Fibroblast of mammary gland (primary cell): ENCODE measurements around the gene DLG2.

Source experiments
- DNase-seq: peaks from one replicate; pipeline ENCODE4 v3.0.0-alpha.2; 2010; ENCODE audit warnings: low read depth
- H3K4me3 ChIP-seq: 2 replicates; pipeline ENCODE4 v1.5.1; 2011; ENCODE audit warnings: low read depth, mild to moderate bottlenecking, low read length, moderate library complexity; ENCODE audit not compliant: control insufficient read depth
- CTCF ChIP-seq: conservative IDR thresholded peaks from 2 replicates; pipeline ENCODE4 v1.5.1; 2011; ENCODE audit warnings: low read depth, low read length, inconsistent platforms; ENCODE audit not compliant: control insufficient read depth, insufficient read depth

DLG2 gene

GRCh38 chr11:83545494-83546260 is 2081.5 kb downstream of the DLG2 start:
- DNase-seq = no peak
- no peak overlapping the region for H3K4me3 ChIP-seq
- no peak for TF ChIP-seq CTCF

GRCh38 chr11:83544846-83545245 is 2082.3 kb downstream of the DLG2 start:
- TF ChIP-seq CTCF = no peak
- no peak for DNase-seq
- no peak overlapping the region for H3K4me3 ChIP-seq

- no peak overlapping the region for H3K4me3 ChIP-seq
- DNase-seq = no peak
- TF ChIP-seq CTCF = no peak
Measured at GRCh38 chr11:83543706-83544439, 2083.3 kb downstream of the DLG2 start.

- no peak for DNase-seq
- H3K4me3 ChIP-seq = no peak overlapping the region
- no peak for TF ChIP-seq CTCF
Measured at GRCh38 chr11:83542861-83543260, 2084.3 kb downstream of the DLG2 start.

GRCh38 chr11:83540728-83541127 is 2086.4 kb downstream of the DLG2 start:
- DNase-seq = no peak
- no peak for TF ChIP-seq CTCF
- no peak overlapping the region for H3K4me3 ChIP-seq

GRCh38 chr11:83540112-83540675 is 2086.9 kb downstream of the DLG2 start:
- no peak for DNase-seq
- no peak for TF ChIP-seq CTCF
- no peak overlapping the region for H3K4me3 ChIP-seq
